Measurements from ENCODE around the gene STRA6.

STRA6 gene

GRCh38 chr15:74133694-74134386 lies 68.7 kb downstream of the STRA6 start:
- DNase-seq (ENCODE audit: low read depth): no peak
- TF ChIP-seq CTCF (IDR thresholded peaks at IDR 0.05; ENCODE audit: insufficient read depth, low read depth, low read length, missing control alignments): no peak
- no peak overlapping the region for H3K4me3 ChIP-seq (ENCODE audit: low read depth, low read length)

GRCh38 chr15:74132681-74133651 lies 69.6 kb downstream of the STRA6 start:
- no peak overlapping the region for H3K4me3 ChIP-seq (ENCODE audit: low read depth, low read length)
- no peak for DNase-seq (ENCODE audit: low read depth)
- TF ChIP-seq CTCF (IDR thresholded peaks at IDR 0.05; ENCODE audit: insufficient read depth, low read depth, low read length, missing control alignments): peak; percentile 24

- no peak for TF ChIP-seq CTCF (IDR thresholded peaks at IDR 0.05; ENCODE audit: insufficient read depth, low read depth, low read length, missing control alignments)
- DNase-seq (ENCODE audit: low read depth): no peak
- H3K4me3 ChIP-seq (ENCODE audit: low read depth, low read length): no peak overlapping the region
These were observed 70.8 kb downstream of the STRA6 start for GRCh38 chr15:74131628-74132413.

GRCh38 chr15:74130849-74131627 lies 71.5 kb downstream of the STRA6 start:
- no peak overlapping the region for H3K4me3 ChIP-seq (ENCODE audit: low read depth, low read length)
- TF ChIP-seq CTCF (IDR thresholded peaks at IDR 0.05; ENCODE audit: insufficient read depth, low read depth, low read length, missing control alignments): no peak
- DNase-seq (ENCODE audit: low read depth): no peak

GRCh38 chr15:74130155-74130848 lies 72.3 kb downstream of the STRA6 start, which contains the start of gene ISLR2:
Gene ISLR2, plus strand, starts transcription at chr15:74130586. Its CDS starts 2,169 bp downstream, at chr15:74132755.
- H3K4me3 ChIP-seq (ENCODE audit: low read depth, low read length): no peak within 1 kb of the TSS
- TF ChIP-seq CTCF (IDR thresholded peaks at IDR 0.05; ENCODE audit: insufficient read depth, low read depth, low read length, missing control alignments): no peak

More at GRCh38 chr15:74130155-74130848, 72.3 kb downstream of the STRA6 start, which contains the start of gene ISLR2:
- no peak for DNase-seq (ENCODE audit: low read depth)

Data from GM12865 (cell line).